ENCODE results near the gene MUC4. TPM values are rescaled to one million over a fixed set of nuclear protein-coding genes. Genes with fewer than 3 reads are reported as not detected.

Gene MUC4
- total and polyA plus RNA-seq, 9 of the 15 experiments (the other 6 are each of a cell fraction or from before 2014, with no cell fraction given), result under 0.01 to 0.21 (median 0.10) TPM; not detected in 4

- TF ChIP-seq, protein P1, sequence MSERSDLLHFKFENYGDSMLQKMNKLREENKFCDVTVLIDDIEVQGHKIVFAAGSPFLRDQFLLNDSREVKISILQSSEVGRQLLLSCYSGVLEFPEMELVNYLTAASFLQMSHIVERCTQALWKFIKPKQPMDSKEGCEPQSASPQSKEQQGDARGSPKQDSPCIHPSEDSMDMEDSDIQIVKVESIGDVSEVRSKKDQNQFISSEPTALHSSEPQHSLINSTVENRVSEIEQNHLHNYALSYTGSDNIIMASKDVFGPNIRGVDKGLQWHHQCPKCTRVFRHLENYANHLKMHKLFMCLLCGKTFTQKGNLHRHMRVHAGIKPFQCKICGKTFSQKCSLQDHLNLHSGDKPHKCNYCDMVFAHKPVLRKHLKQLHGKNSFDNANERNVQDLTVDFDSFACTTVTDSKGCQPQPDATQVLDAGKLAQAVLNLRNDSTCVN (CRISPR knock-in tag; IDR thresholded peaks at IDR 0.05), result no peak
- no peak for TF ChIP-seq RNF219 (CRISPR knock-in tag; IDR thresholded peaks at IDR 0.05)
Observed at GRCh38 chr3:195808741-195809290, 2.9 kb downstream of the MUC4 start (continued).

GRCh38 chr3:195807681-195808121 lies 4.0 kb downstream of the MUC4 start:
- BruUV-seq (replicated peaks), result no TSS peak
- no peaks in the 10 kb centered on the region for H3K36me3 ChIP-seq (ENCODE audit: control insufficient read depth, insufficient read depth, low read length)
- H3K4me2 ChIP-seq (ENCODE audit: insufficient read depth, low read length), result no peak overlapping the region
- no peak overlapping the region for H3K9ac ChIP-seq (ENCODE audit: insufficient read depth in 1 of 2, low read depth in 2 of 2, low read length in 2 of 2)
- H4K20me1 ChIP-seq (replicated peaks; ENCODE audit: control insufficient read depth, insufficient read depth, low read length), result no peaks in the 10 kb centered on the region
- intact Hi-C loops (cut with micrococcal nuclease) (no loop called here), in situ Hi-C loops (cut with MboI) (no loop called here)
- CTCF ChIA-PET (ENCODE audit: low intra/inter-chr PET ratio), result no interaction called here
- H3K4me3 ChIP-seq, result no peak overlapping the region
- DNase-seq (ENCODE audit: extremely low read depth in 1 of 4, low spot score in 3 of 4) (no peak), ATAC-seq (no peak), FAIRE-seq (no peak)
- H3K79me2 ChIP-seq (ENCODE audit: control insufficient read depth, insufficient read depth, low read length), result no peaks in the 10 kb centered on the region
- no peaks in the 10 kb centered on the region for H3K9me3 ChIP-seq (replicated peaks; ENCODE audit: control insufficient read depth, insufficient read depth, low read depth, low read length)
- H3K27me3 ChIP-seq (ENCODE audit: control insufficient read depth in 2 of 2, insufficient read depth in 2 of 2, low read length in 2 of 2), result peaks cover under 1 to 10% of the 10 kb centered on the region in 2 experiments; a peak in 2 of 5 replicates
- POLR2A ChIA-PET, result interaction anchor here (0.7 kb wide), 1 partner anchor 10 kb away, joined by 3 read pairs; no protein-coding TSS in a partner anchor
- no peaks in the 10 kb centered on the region for H3K9me1 ChIP-seq (ENCODE audit: control insufficient read depth, insufficient read depth, low read length)
- peaks cover 34 to 68% of the 10 kb centered on the region in 2 experiments for H3K4me1 ChIP-seq (replicated peaks in 1 of 2; ENCODE audit: control insufficient read depth in 2 of 2, insufficient read depth in 2 of 2, low read length in 2 of 2)
- H3K27ac ChIP-seq (ENCODE audit: extremely low read depth, low read depth, low read length), result no peak overlapping the region
- H2AFZ ChIP-seq (ENCODE audit: low read depth, low read length), result no peak overlapping the region
- WGBS (ENCODE audit: insufficient coverage, low coverage, missing lambda C conversion rate), result 74% methylated on average over 13 of the region's 15 CpGs
- TF ChIP-seq FOXJ3 (CRISPR knock-in tag; IDR thresholded peaks at IDR 0.05) (no peak), ZNF57 (CRISPR knock-in tag; IDR thresholded peaks at IDR 0.05) (no peak), ZNF318 (IDR thresholded peaks at IDR 0.05; ENCODE audit: borderline replicate concordance in 1 of 2, low read depth in 1 of 2) (no peak)
- TF ChIP-seq, protein P2, sequence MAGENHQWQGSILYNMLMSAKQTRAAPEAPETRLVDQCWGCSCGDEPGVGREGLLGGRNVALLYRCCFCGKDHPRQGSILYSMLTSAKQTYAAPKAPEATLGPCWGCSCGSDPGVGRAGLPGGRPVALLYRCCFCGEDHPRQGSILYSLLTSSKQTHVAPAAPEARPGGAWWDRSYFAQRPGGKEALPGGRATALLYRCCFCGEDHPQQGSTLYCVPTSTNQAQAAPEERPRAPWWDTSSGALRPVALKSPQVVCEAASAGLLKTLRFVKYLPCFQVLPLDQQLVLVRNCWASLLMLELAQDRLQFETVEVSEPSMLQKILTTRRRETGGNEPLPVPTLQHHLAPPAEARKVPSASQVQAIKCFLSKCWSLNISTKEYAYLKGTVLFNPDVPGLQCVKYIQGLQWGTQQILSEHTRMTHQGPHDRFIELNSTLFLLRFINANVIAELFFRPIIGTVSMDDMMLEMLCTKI (IDR thresholded peaks at IDR 0.05; ENCODE audit: partially characterized antibody), result no peak

All from K562 (cell line).